Cardiac muscle cell (in vitro differentiated cells and primary cell): Measurements from ENCODE around the gene GRPEL1. TPM values are rescaled to one million over a fixed set of nuclear protein-coding genes. Genes with fewer than 3 reads are reported as not detected.

ENCODE experiments used
- DNase-seq, 2 donors: peaks; one replicate each; pipeline versions ENCODE4 v3.0.0 to v3.0.0-alpha.2; 2010 to 2017; ENCODE audit warnings: low read depth in 1 of 2, low spot score in 1 of 2
- H3K27ac ChIP-seq: fragments of 200-600 bp; sonication (generic); 2 replicates; pipeline ENCODE4 v1.5.1; 2016
- H3K27me3 ChIP-seq: fragments of 200-600 bp; sonication (generic); 2 replicates; pipeline ENCODE4 v1.6.0; 2016; ENCODE audit warnings: control low read depth
- H3K36me3 ChIP-seq: fragments of 200-600 bp; sonication (generic); 2 replicates; pipeline ENCODE4 v1.5.1; 2016; ENCODE audit warnings: control low read depth
- H3K4me1 ChIP-seq: fragments of 200-600 bp; sonication (generic); 2 replicates; pipeline ENCODE4 v1.8.1; 2017; ENCODE audit warnings: low read depth, mild to moderate bottlenecking, mixed run types
- H3K4me3 ChIP-seq: fragments of 200-600 bp; sonication (generic); 2 replicates; pipeline ENCODE4 v1.5.1; 2016; ENCODE audit warnings: mild to moderate bottlenecking
- H3K9me3 ChIP-seq: fragments of 200-600 bp; sonication (generic); 2 replicates; pipeline ENCODE4 v1.5.1; 2017; ENCODE audit warnings: low read depth, mild to moderate bottlenecking, control low read depth
- CTCF ChIP-seq: IDR thresholded peaks from 2 replicates; pipeline ENCODE4 v1.5.1; 2012; ENCODE audit warnings: low read depth, mild to moderate bottlenecking, low read length
- polyA plus RNA-seq: library from polyadenylated mRNA; unstranded; fragments of >200 nt; fragmentation: Nextera tagmentation; extraction: Ambion mirVana; gene quantifications from 2 replicates; pipeline ENCODE4 v1.2.1, GENCODE V29; 2016
- total RNA-seq: library from RNA; depleted of rRNA; stranded (reverse); fragments of >200 nt; gene quantifications from 2 replicates; pipeline ENCODE4 v1.2.3, GENCODE V29; 2016

GRPEL1 gene
- total and polyA plus RNA-seq, 2 experiments from 2014 or later, result 21.2 to 57.8 TPM

GRCh38 chr4:7045961-7046921 lies 21.6 kb downstream of the GRPEL1 start:
- H3K36me3 ChIP-seq, result no peaks in the 10 kb centered on the region
- no peak for DNase-seq
- peaks cover 10% of the 10 kb centered on the region for H3K4me1 ChIP-seq
- no peaks in the 10 kb centered on the region for H3K27me3 ChIP-seq
- H3K9me3 ChIP-seq, result no peaks in the 10 kb centered on the region
- no peak overlapping the region for H3K4me3 ChIP-seq
- no peak for TF ChIP-seq CTCF
- H3K27ac ChIP-seq, result no peak overlapping the region

GRCh38 chr4:7045553-7045952 lies 22.3 kb downstream of the GRPEL1 start:
- Histone ChIP-seq H3K27me3 (no peaks in the 10 kb centered on the region), H3K27ac (no peak overlapping the region), H3K9me3 (no peaks in the 10 kb centered on the region), H3K36me3 (no peaks in the 10 kb centered on the region), H3K4me1 (peaks cover 10% of the 10 kb centered on the region), H3K4me3 (no peak overlapping the region)
- DNase-seq, result no peak
- no peak for TF ChIP-seq CTCF

GRCh38 chr4:7044137-7044930 lies 23.5 kb downstream of the GRPEL1 start:
- no peaks in the 10 kb centered on the region for H3K27me3 ChIP-seq
- TF ChIP-seq CTCF, result no peak
- peak; percentile 13 to 18 for DNase-seq
- H3K27ac ChIP-seq, result peak overlapping the region; percentile 75
- H3K36me3 ChIP-seq, result no peaks in the 10 kb centered on the region
- H3K9me3 ChIP-seq, result no peaks in the 10 kb centered on the region
- peak overlapping the region; percentile 78 for H3K4me3 ChIP-seq
- H3K4me1 ChIP-seq, result peaks cover 8% of the 10 kb centered on the region

GRCh38 chr4:7043284-7044136 lies 24.4 kb downstream of the GRPEL1 start, which contains the start of gene TADA2B:
Gene TADA2B, plus strand, starts transcription at chr4:7043372. Its CDS starts 208 bp downstream, at chr4:7043580.
- no peaks in the 10 kb centered on the region for H3K9me3 ChIP-seq
- no peak for TF ChIP-seq CTCF
- H3K27ac ChIP-seq, result peak within 1 kb of the TSS; percentile 75
- no peaks in the 10 kb centered on the region for H3K27me3 ChIP-seq
- H3K4me3 ChIP-seq, result peak within 1 kb of the TSS; percentile 78
- peak; percentile 50 to 53 for DNase-seq
- H3K4me1 ChIP-seq, result peaks cover 6% of the 10 kb centered on the region
- H3K36me3 ChIP-seq, result no peaks in the 10 kb centered on the region
